Posterior vena cava (tissue), 2 donors: ENCODE measurements around the gene SMARCC1. TPM values are rescaled to one million over a fixed set of nuclear protein-coding genes. Genes with fewer than 3 reads are reported as not detected.
"Not testable (repeated sequence)": the region's sequence is repeated elsewhere in the genome, so short reads cannot be mapped to it uniquely, and the experiment has no call there.

Source experiments
- DNase-seq: peaks from one replicate; pipeline ENCODE4 v3.0.0-alpha.2; 2020; ENCODE audit warnings: low spot score
- intact Hi-C, 2 donors: fragments of 100-400 bp; cut with DNase I; formaldehyde crosslinking; loops; one replicate each; pipeline versions ENCODE4 v1.14.1 to v1.14.2; 2022 to 2023
- total RNA-seq, 2 donors: library from RNA; stranded (reverse); fragmentation: NEBNext Ultra II Directional; extraction: Animal tissue kit (Norgen Biotek cat#: 25700); gene quantifications; one replicate each; pipeline ENCODE4 v1.2.1, GENCODE V29; 2021
- donor health status: DM: yes; HTN: yes; CAD: no.
- donor health status: DM: yes; HTN: yes; CAD: no.

SMARCC1 gene
- total RNA-seq, 2 donors from 2014 or later: 53.4 to 84.8 TPM

- peak; percentile 88 for DNase-seq
- intact Hi-C loops: no loop called here
These were observed 680 bp downstream of the SMARCC1 start for GRCh38 chr3:47780741-47781684.

- no peak for DNase-seq
- intact Hi-C loops: loop anchor here in 1 of 2 donors (5.0 kb wide), 1 partner anchor 939 kb away; the partner anchor contains the start of gene IP6K2
These were observed 2.9 kb downstream of the SMARCC1 start for GRCh38 chr3:47778746-47779145.

- intact Hi-C loops: no loop called here
- no peak for DNase-seq
These were observed 8.9 kb downstream of the SMARCC1 start for GRCh38 chr3:47772788-47773187.

- no peak for DNase-seq
- intact Hi-C loops: no loop called here
These were observed 9.6 kb downstream of the SMARCC1 start for GRCh38 chr3:47772047-47772446.

GRCh38 chr3:47766186-47766585 is 15.5 kb downstream of the SMARCC1 start:
- DNase-seq: no peak
- intact Hi-C loops: no loop called here

GRCh38 chr3:47762233-47762632 is 19.5 kb downstream of the SMARCC1 start:
- intact Hi-C loops: no loop called here
- no peak for DNase-seq

GRCh38 chr3:47761046-47761445 is 20.6 kb downstream of the SMARCC1 start:
- no peak for DNase-seq
- intact Hi-C loops: no loop called here

- DNase-seq, intact Hi-C loops: not testable (repeated sequence)
These were observed 21.5 kb downstream of the SMARCC1 start for GRCh38 chr3:47760207-47760606.

- intact Hi-C loops: no loop called here
- DNase-seq: no peak
These were observed 23.2 kb downstream of the SMARCC1 start for GRCh38 chr3:47758261-47759025.

- intact Hi-C loops: no loop called here
- no peak for DNase-seq
These were observed 29.0 kb downstream of the SMARCC1 start for GRCh38 chr3:47752716-47753115.

GRCh38 chr3:47750811-47751354 is 30.8 kb downstream of the SMARCC1 start:
- intact Hi-C loops, DNase-seq: not testable (repeated sequence)

GRCh38 chr3:47747558-47747957 is 34.1 kb downstream of the SMARCC1 start:
- no peak for DNase-seq
- intact Hi-C loops: no loop called here

- no peak for DNase-seq
- intact Hi-C loops: no loop called here
These were observed 35.4 kb downstream of the SMARCC1 start for GRCh38 chr3:47746264-47746663.

- intact Hi-C loops: no loop called here
- DNase-seq: no peak
These were observed 37.8 kb downstream of the SMARCC1 start for GRCh38 chr3:47743855-47744254.

- DNase-seq, intact Hi-C loops: not testable (repeated sequence)
These were observed 38.3 kb downstream of the SMARCC1 start for GRCh38 chr3:47743352-47743751.

- no peak for DNase-seq
These were observed 39.8 kb downstream of the SMARCC1 start for GRCh38 chr3:47741925-47742324.

GRCh38 chr3:47732143-47732542 is 49.5 kb downstream of the SMARCC1 start:
- intact Hi-C loops: no loop called here
- DNase-seq: no peak

More at GRCh38 chr3:47741925-47742324, 39.8 kb downstream of the SMARCC1 start:
- intact Hi-C loops: no loop called here

GRCh38 chr3:47731061-47731460 is 50.6 kb downstream of the SMARCC1 start:
- intact Hi-C loops: loop anchor here in 1 of 2 donors (1.0 kb wide), 1 partner anchor 28 kb away; no protein-coding TSS in a partner anchor
- no peak for DNase-seq

GRCh38 chr3:47722859-47723258 is 58.8 kb downstream of the SMARCC1 start:
- no peak for DNase-seq
- intact Hi-C loops: no loop called here

GRCh38 chr3:47717448-47717847 is 64.2 kb downstream of the SMARCC1 start:
- intact Hi-C loops: not testable (repeated sequence)

More at GRCh38 chr3:47717448-47717847, 64.2 kb downstream of the SMARCC1 start:
- not testable (repeated sequence) for DNase-seq
